Midbrain (tissue), 1 donor: ENCODE data around the gene TBL1XR1.
"Not testable (repeated sequence)": the region's sequence is repeated elsewhere in the genome, so short reads cannot be mapped to it uniquely, and the experiment has no call there.

Experiments used
- DNase-seq: peaks from one replicate; lab custom pipeline; 2025; lab: John Stamatoyannopoulos, UW

TBL1XR1 gene

DNA sequence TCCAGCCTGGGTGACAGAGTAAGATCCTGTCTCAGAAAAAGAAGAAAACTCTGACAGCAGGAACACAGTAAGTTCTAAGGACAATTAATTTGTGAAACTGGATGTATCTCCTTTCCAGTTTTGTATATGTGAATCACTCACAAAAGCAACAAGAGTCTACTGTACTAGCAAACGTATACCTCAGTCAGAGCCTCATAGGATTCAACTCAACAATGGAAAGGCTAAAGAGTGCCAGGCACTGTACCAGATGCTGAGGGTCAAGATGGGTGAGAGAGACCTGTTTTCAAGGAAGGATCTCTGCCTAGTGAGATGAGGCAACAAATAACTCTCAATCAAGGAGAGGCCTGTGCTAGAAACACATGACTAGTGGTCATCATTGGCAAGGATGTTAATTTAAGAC is 14.9 kb downstream of the TBL1XR1 start:
- no peak for DNase-seq

DNA sequence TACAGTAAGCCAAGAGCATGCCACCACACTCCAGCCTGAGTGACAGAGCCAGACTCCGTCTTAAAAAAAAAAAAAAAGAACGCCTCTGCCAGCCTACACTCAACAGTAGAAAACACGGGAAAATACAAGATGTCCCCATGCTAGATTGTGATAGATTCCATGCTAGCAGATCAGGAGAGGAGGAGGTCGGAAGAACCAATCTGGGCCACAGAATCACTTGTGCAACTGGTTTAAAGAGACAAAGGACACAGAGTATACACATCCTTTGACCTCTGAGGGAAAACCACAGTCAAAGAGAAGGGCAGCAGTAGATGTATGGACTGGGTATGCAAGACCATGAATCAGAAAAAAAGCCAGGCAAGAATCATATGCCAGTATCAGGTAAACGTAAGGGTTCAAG is 15.9 kb downstream of the TBL1XR1 start:
- DNase-seq = no peak

DNA sequence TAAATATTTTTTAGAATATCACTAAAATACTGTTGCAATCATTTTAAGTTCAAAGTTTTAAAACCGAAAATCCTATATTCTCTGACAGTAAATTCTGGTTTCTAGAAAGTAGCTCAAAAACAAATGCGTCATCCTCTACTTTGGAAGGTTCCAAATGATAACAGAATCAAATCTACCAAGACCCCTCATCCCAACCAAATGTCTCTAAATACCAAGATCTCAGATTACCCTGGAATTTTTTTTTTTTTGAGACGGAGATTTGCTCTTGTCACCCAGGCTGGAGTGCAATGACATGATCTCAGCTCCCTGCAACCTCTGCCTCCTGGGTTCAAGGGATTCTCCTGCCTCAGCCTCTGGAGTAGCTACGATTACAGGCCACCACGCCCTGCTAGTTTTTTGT is 16.8 kb downstream of the TBL1XR1 start:
- DNase-seq = no peak

DNA sequence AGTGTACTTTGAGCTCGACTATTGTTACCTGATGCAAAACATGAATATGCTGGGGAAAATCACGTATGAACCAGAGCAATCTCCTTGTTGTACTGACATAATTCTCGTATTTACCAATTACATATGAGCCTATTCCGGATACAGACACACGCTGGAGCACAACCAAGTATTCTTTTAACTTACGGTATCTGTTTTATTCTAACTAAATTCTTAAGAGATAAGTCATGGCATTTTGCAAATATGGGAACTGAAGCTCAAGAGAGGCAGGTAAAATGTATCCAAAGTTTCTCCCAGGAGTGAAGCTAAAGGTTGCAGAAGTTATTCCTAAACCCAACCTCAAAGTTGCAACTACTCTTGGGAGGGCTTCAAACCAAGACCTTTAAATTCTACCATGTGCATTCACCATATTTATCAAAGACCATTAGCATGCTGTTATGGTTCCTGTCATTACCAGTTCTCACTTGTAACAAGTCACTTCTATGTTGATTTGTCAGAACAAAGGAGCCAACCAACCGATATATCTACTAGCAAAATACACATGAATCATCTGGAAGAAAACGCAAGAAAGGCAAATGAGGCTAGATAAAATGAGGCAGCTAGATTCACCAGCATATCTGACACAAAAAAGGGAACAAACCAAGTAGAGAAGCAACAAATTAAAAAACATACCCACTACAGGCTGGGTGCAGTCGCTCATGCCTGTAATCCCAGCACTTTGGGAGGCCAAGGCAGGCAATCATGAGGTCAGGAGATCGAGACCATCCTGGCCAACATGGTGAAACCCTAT is 17.8 kb downstream of the TBL1XR1 start:
- no peak for DNase-seq

DNA sequence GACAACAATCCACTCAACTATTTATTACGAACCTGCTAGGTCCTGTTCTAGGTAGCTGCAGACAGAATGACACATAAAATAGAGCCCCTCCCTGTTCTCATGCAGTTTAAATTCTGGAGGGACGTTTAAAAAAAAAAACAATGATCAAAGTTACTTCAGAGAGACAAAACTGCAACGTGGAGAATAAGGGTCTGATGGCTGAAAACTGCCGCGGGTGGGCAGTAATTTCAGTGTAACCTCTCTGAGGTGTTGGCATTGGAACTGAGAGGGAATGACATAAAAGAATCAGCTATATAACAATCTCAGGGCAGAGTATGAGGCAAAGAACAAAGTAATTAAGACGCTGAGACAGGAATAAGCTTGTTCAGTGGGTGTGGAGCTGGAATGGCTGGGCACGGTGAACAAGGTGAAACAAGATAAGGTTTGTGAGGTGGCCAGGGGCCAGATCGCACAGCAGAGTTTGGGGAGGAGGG is 19.5 kb downstream of the TBL1XR1 start:
- DNase-seq = no peak

DNA sequence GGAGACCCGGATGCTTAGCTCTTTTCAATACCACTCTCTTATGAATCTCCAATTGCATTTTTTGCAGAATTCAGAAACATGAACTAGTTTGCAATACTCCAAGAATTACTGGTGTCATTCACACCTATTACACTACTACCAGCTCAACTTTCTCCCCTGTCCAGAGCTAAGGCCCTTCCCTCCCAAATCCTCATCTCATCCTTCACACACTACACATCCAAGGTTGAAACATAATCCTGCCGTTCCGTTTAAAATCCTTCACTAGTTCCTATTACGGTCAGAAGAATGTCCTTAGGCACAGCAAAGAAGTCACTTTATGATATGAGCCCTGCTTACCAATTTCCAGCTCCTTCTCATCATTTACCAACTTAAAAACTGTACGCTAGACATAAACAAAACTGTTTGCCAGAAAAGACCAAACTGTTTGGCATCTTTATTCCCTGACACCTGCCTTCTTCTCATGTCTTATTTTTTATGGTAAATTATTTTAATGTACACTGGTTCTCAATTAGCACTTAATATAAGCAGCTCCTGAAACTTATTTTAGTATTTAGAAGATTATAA is 22.6 kb downstream of the TBL1XR1 start:
- no peak for DNase-seq

DNA sequence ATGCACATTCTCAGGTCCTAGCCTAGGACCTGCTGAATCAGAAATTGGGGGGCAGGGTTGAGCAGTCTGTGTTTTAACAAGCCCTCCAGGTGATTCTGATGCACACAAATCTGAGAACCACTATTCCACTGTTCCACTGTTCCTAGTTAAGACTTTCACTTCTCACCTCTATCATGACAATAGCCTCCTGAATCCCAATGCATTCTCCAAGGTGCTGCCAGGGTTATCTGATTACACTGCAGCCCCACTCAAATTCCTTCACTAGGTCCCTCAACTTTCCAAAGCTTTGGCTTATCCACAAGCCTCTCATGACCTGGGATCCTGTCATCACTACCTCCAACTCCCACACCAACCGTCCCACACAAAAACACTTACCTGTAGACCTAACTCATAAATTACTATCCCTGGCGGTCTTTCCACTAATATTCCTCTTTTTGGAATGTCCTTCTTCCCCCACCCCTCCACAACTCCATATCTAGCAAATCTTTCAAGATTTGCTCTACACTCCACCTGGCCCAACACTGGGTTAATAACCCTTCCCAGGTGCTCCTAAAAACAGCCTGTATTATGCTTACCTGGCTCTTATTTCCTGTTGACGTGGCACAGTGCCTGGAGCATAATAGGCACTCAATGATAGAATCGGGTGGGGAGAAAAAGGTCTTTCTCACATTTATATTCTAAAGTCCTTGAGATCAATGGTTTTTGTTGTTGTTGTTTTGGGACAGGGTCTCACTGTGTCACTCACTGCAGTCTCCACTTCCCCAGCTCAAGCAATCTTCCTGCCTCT is 27.2 kb downstream of the TBL1XR1 start:
- no peak for DNase-seq

DNA sequence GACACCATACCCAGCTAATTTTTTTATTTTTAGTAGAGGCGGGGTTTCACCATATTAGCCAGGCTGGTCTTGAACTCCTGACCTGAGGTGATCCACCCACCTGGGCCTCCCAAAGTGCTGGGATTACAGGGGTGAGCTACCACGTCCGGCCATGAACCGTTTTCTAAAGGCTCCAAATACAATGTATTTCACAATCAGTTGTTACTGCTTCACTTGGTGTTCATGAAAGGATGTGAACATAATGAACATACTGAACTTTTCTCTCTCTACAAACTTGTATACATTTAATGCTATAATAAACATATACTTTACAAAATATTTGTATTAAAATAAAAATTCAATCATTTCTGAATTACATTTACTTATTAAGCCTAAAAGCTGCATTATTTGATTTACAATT is 28.9 kb downstream of the TBL1XR1 start:
- no peak for DNase-seq

DNA sequence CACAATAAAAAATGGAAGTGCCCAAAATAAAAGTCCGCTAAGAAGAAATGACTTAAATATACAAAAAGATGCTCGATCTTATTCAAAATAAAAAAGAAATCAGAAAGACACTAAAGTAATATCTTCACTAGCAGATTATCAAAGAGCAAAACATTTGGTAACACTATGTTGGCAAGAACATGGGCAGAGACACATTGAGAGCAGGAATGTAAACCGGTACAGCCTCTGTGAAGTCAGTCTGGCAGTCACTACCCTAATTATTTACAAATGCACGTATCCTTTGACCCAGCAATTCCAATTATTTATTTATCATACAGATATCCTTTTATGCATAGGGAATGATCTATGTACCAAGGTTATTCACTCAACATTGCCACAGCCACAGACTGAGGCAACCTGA is 34.5 kb downstream of the TBL1XR1 start:
- no peak for DNase-seq

DNA sequence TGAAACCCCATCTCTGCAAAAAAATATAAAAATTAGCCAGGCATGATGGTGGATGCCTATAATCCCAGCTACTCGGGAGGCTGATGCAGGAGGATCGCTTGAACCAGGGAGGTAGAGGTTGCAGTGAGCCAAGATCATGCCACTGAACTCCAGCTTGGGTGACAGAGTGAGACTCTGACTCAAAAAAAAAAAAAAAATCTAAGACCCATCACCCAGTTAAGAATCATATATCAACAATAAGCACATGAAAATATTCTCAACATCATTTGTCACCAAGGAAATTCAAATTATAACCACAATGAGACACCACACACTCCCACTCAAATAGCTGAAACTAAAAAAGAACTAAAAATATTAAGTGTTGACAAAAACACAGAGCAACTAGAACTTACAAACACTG is 35.7 kb downstream of the TBL1XR1 start:
- DNase-seq = not testable (repeated sequence)

DNA sequence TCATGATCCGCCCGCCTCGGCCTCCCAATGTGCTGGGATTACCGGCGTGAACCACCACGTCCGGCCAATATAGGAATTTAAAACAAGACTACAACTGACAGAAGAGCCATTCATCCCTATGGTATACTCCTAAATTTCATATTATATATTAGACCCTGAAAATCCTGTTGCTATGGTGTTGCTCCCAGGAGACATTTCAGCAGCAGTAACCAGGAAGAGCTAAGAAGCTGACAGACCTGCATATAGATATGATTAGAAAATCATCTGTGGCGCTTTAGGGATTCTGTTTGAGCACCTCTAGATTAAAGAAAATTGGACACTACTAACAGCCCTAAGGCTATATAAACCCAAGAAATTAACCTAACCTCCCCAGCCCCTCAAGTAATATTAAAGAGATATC is 38.8 kb downstream of the TBL1XR1 start:
- DNase-seq = no peak

DNA sequence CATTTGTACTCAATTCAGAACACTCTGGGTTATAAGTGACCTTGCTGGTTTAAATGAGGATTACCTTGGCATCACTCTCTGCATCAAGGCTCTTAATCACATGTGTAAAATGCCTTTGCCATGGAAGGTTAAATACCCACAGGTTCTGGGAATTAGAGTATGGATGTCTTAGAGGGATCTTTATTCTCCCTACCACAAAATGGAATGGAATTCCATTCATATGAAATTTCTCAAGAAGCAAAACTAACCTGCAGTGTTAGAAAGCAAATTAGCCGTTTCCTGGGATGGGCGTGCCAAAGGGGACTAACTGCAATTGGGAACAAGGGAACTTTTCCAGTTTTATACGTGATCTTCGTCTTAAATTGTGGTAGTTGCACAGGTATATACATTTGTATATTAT is 39.8 kb downstream of the TBL1XR1 start:
- DNase-seq = no peak

DNA sequence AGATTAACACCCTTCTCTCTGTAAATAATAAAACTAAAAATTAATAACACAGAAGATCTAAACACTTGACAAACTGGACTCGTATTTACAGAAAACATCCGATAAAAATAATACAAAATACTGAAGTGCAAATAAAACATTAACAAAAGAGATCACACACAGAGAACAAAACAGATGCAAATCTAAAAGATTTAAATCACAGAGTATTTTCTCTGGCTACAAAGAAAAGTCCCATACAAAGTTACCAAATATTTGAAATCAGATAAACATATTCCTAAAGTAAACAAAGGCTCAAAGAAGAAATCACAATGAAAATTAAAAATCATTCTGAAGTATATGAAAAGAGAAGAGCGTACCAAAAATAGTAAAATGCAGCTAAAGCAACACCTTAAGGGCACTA is 42.5 kb downstream of the TBL1XR1 start:
- no peak for DNase-seq

DNA sequence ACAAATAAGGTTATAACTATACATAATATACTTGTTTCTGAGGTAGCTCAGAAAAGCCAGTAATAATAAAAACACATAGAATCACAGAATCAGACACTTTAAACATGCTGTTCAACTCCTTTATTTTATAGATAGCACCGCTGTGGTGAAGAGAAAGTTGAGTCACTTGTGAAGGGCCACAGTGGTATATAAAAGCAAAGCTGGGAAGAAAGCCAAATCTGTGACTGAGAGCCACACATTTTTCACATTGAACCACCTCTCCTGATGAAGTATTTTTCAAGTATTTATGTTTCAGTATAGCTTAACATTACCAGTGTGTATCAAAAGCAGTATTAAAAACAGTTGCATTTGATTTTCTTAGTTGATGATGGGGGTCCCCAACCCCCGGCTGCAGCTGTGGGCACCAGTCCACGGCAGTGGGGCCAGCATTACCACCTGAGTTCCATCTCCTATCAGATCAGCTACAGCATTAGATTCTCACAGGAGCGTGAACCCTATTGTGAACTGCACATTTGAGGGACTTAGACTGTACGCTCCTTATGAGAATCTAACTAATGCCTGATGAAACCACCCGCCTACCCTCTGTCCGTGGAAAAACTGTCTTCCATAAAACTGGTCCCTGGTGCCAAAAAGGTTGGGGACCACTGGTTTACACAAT is 46.2 kb downstream of the TBL1XR1 start:
- no peak for DNase-seq

DNA sequence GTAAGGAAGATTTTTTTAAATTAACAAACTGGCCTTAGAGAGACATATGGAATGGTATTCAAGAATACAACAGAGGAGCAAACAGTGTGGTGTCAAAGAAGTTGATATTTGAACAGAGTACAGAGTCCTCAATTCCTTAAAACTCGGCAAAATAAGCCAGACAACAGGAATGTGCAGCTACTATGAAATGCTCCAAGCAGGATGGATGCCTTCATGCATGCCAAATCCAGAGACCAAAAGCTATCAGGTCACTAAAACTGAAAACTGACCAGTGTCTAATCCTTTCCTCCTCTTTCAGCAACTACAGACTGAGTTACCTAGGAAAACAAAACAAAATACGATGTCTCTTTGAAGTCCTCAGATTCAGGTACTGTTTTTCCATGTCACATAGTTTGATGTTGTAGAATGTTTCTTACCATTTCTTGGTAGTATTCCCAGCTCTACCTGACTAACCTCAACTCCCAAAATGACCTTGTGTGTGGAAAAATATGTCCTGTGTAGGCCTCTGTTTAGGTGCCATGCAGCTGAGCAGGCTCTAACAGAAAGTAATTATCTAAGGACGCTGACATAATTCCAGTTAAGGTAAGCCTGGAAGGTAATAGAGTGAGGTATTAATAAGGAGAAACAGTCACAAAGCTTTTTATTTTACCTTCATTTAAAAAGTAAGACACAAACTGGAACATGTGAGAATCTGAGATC is 46.9 kb downstream of the TBL1XR1 start:
- DNase-seq = no peak

DNA sequence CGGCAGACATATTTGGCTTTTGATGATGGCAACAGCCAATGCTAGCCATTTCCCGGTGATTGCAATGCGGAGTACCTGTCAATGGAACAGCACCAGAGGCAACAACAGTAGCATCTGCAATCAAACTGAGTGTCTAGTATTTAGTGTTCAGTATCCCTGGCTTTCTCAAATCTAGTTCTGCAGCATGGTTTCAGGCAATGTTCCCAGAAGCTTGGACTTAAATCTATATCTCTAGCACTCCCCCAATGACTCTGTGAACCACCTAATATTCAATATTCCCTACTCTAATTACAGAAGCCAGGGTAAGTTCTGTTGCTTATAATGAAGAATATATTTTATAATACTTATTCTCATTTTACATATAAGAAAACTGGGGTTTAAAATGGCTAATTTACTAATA is 48.2 kb downstream of the TBL1XR1 start:
- DNase-seq = no peak

DNA sequence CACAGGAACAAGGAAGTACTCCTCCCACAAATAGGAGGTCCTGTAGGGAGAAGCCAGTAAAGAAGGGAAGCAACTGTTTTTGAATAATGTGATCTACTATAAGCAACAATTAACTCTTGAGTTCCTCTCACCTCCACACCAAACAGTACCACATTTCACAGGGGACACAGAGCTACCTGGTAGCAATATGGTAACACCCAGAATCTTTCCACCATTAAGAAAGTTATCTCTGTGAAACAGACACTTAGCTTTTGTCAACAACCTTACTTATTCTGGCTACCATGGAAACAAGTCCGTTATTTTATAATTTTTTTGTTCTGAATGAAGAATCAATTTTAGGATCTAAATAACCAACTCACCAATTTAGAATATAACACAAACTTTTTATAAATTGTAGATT is 49.5 kb downstream of the TBL1XR1 start:
- DNase-seq = no peak

DNA sequence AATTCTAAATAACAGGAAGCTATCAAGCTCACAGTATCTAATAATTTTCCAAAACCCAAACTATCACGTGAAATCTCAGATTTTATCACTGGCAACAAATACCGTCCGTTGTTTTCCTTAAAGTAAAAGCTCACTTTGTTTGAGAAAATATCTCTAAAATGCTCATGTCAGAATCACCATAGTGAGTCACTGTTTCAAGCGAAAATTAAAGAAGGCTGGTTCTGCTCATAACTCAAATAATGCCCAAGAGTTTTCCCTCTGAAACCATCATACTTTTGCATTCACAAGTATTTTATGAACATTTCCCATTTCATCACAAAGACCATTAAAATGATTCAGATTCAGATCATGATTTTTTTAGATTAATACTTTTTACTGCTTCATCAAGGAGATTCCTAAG is 50.6 kb downstream of the TBL1XR1 start:
- DNase-seq = no peak

DNA sequence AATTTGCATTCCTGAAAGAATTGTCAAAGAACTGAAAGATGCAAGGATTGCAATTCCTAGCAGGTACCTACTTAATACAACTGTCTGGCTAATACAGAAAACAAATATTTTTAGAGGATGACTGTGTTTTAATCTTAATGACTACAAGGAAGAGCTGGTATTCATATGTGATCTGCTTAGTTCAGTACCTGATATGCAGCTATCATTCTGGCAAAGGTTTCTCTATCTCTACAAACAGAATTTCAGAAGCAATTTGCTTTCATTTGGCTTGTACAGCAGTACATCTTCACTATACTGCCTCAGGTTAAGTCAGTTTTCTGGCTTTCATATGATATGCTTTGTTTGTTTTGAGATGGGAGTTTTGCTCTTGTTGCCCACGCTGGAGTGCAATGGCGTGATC is 51.3 kb downstream of the TBL1XR1 start:
- no peak for DNase-seq

DNA sequence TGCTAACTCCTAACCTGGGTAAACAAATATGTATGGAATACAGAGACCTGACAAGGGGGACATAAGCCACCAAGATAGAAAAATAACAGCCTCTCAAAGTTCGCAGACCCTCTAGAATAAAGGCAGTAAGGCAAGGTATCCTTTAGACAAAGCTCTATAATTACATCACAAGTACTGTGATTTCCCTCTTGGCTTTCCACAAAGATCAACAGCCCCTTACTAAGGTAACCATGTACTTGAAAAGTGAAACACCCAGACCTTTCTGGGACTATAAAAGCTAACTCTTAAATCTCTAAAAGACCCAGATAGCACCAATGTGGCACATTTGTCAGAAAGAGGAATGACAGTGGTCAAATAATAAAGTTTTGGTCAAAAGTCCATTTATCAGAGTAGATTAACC is 51.9 kb downstream of the TBL1XR1 start:
- DNase-seq = no peak

DNA sequence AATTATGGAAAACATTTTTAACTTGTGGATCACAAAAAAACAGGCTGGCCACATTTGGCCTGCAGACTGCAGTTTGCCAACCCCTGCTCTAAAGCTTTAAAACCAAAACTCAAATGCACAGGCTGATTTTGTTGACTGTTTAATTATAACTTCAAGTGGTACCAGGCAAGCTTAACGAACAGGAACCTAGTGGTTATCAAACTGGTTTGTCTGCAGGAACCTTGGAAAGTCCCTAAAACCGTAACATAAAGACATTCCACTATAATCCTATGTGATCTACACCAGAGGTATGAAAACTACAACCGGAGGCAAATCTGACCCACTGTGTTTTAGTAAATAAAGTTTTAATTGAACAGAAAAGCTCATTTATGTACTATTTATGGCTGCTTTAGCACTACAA is 52.4 kb downstream of the TBL1XR1 start:
- DNase-seq = no peak
